BLaER1 (cell line): ENCODE results near the gene MT1HL1.

Experiments
- H3K27ac ChIP-seq: shearing (Covaris generic); formaldehyde crosslinking; 2 replicates; pipeline ENCODE4 v1.8.1; 2022
- H3K27me3 ChIP-seq: shearing (Covaris generic); formaldehyde crosslinking; 2 replicates; pipeline ENCODE4 v1.8.1; 2022
- H3K36me3 ChIP-seq: shearing (Covaris generic); formaldehyde crosslinking; 2 replicates; pipeline ENCODE4 v1.8.1; 2022
- H3K4me1 ChIP-seq: shearing (Covaris generic); formaldehyde crosslinking; 2 replicates; pipeline ENCODE4 v1.8.1; 2022
- H3K4me2 ChIP-seq: shearing (Covaris generic); formaldehyde crosslinking; 2 replicates; pipeline ENCODE4 v1.8.1; 2022
- H3K4me3 ChIP-seq: shearing (Covaris generic); formaldehyde crosslinking; 2 replicates; pipeline ENCODE4 v1.8.1; 2022
- H3K9ac ChIP-seq: shearing (Covaris generic); formaldehyde crosslinking; 2 replicates; pipeline ENCODE4 v1.8.1; 2022
- H3K9me3 ChIP-seq: shearing (Covaris generic); formaldehyde crosslinking; 2 replicates; pipeline ENCODE4 v1.8.1; 2022
- H4K20me1 ChIP-seq: shearing (Covaris generic); formaldehyde crosslinking; 2 replicates; pipeline ENCODE4 v1.8.1; 2022
- Cebpa-rat ChIP-seq: shearing (Covaris generic); IDR thresholded peaks from 2 replicates; pipeline ENCODE4 v1.8.1; 2022

MT1HL1 gene

DNA sequence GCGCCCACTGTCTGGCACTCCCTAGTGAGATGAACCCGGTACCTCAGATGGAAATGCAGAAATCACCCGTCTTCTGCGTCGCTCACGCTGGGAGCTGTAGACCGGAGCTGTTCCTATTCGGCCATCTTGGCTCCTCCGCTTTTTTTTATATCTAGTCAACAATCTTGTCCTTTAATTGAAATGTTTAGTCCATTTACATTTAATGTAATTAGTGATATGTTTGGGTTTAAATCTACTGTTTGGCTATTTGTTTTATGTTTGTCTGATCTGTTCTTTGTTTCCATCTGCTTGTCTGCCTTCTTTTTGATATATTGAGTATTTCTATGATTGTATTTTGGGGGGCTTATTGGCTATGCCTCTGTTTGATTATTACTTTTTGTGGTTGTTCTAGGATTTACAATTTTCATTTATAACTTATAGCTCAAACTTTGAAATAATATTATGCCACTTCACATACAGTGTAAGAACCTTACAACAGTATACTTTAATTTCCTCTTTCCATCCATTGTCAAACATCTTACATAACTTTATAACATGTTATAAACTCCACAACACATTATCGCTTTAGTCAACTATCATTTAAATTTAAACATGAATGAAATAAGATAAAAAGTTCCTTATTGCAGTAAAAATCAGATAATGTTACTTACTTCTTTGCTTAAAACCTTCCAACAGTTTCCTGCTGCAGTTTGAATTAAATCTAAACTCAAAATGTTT lies 21.3 kb upstream of the MT1HL1 start:
- H3K9me3 ChIP-seq, result no peaks in the 10 kb centered on the region
- H3K4me2 ChIP-seq, result no peak overlapping the region
- no peaks in the 10 kb centered on the region for H3K4me1 ChIP-seq
- H3K9ac ChIP-seq, result no peak overlapping the region
- no peak overlapping the region for H3K27ac ChIP-seq
- TF ChIP-seq Cebpa-rat, result no peak
- no peaks in the 10 kb centered on the region for H3K36me3 ChIP-seq
- H3K4me3 ChIP-seq, result no peak overlapping the region
- H4K20me1 ChIP-seq, result no peaks in the 10 kb centered on the region
- H3K27me3 ChIP-seq, result no peaks in the 10 kb centered on the region

DNA sequence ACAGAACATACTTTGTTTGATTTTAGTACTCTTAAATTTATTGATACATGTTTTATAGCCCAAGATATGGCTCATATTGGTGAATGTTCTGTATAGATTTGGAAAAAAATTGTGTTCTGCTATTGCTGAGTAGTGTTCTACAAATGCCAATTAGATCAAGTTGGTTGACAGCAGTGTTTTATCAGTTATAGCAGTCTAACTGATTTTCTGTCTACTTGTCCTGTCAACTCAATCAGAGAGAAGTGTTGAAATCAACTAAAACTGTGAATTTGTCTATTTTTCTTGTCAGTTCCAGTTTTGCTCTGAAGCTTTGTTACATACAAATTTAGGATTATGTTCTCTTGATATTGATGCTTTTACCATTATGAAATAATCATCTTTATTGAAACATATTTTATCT lies 14.7 kb upstream of the MT1HL1 start:
- H3K9me3 ChIP-seq, result no peaks in the 10 kb centered on the region
- H3K4me3 ChIP-seq, result no peak overlapping the region
- H3K4me1 ChIP-seq, result no peaks in the 10 kb centered on the region
- H3K9ac ChIP-seq, result no peak overlapping the region
- H4K20me1 ChIP-seq, result no peaks in the 10 kb centered on the region
- no peak overlapping the region for H3K4me2 ChIP-seq
- no peak for TF ChIP-seq Cebpa-rat
- H3K27me3 ChIP-seq, result no peaks in the 10 kb centered on the region
- H3K27ac ChIP-seq, result no peak overlapping the region
- no peaks in the 10 kb centered on the region for H3K36me3 ChIP-seq

DNA sequence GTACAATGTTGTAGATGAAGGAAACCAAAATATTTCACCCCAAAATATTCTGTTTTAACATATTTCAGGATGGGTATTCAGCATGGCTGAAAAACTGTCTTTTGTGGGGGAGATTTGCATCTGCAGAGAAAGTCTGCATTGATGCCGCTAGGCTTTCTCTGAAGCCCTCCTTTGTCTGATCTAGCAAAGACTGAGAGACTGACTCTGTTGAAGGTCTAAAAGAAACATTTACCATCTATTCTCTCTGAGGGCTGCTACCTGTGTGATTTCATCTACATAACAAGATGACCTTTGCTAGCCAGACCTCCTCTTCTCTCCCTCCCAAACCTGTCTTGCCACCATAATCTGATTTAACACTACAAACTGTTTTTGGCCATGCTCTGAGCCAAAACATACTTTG lies 12.4 kb upstream of the MT1HL1 start:
- H3K27ac ChIP-seq, result no peak overlapping the region
- no peaks in the 10 kb centered on the region for H3K27me3 ChIP-seq
- H3K4me1 ChIP-seq, result no peaks in the 10 kb centered on the region
- H3K4me3 ChIP-seq, result no peak overlapping the region
- H3K36me3 ChIP-seq, result no peaks in the 10 kb centered on the region
- TF ChIP-seq Cebpa-rat, result no peak
- no peak overlapping the region for H3K4me2 ChIP-seq
- H3K9me3 ChIP-seq, result no peaks in the 10 kb centered on the region
- no peak overlapping the region for H3K9ac ChIP-seq
- H4K20me1 ChIP-seq, result no peaks in the 10 kb centered on the region

DNA sequence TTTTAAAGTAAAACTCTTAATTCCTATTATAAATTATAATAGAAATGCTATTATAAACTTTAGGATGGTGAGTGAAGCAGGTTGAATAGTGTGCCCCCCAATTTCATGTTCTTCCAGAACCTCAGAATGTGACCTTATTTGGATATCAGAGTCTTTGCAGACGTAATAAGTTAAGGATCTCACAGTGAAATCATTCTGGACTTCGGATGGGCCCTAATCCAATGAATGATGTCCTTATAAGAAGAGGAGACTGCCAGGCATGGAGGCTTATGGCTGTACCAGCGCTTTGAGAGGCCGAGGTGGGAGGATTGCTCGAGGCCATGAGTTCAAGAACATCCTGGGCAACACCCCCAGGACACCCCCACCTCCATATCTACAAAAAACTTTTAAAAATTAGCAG lies 9.4 kb upstream of the MT1HL1 start:
- Histone ChIP-seq H4K20me1 (no peaks in the 10 kb centered on the region), H3K27me3 (no peaks in the 10 kb centered on the region), H3K9me3 (no peaks in the 10 kb centered on the region), H3K9ac (no peak overlapping the region), H3K4me3 (no peak overlapping the region), H3K4me1 (no peaks in the 10 kb centered on the region), H3K36me3 (no peaks in the 10 kb centered on the region), H3K4me2 (no peak overlapping the region), H3K27ac (no peak overlapping the region)
- no peak for TF ChIP-seq Cebpa-rat

DNA sequence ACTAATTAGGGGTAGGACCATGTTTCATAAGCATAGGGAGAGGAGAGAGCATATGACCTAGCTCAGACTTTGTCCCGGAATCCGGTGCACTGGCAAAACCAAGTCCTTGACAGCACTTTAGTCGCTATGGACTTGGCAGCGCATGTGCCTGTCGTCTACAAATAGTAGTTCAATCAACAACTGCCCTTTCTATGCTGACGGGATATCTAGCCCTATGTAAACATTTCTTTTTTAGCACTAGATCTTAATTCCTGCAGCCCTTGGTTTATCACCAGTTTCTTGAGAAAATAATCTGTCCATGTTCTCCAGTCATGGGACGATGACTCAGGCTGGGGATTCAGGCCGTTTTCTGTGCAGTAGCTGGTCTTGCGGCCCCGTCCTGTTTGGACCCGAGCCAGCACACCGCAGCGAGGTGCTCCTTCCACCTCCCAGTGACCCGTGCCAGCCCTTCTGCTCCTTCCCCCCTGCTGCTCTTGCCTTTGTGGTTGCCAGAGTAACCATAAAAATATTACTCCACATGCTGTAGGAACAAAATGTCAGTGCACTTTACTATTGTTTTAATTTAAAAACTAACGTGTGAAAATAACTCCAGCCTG lies 8.6 kb upstream of the MT1HL1 start:
- no peaks in the 10 kb centered on the region for H3K4me1 ChIP-seq
- H3K27ac ChIP-seq, result no peak overlapping the region
- H3K9ac ChIP-seq, result no peak overlapping the region
- H3K4me2 ChIP-seq, result no peak overlapping the region
- no peaks in the 10 kb centered on the region for H3K9me3 ChIP-seq
- no peak overlapping the region for H3K4me3 ChIP-seq
- no peaks in the 10 kb centered on the region for H3K36me3 ChIP-seq
- no peak for TF ChIP-seq Cebpa-rat
- H4K20me1 ChIP-seq, result no peaks in the 10 kb centered on the region
- H3K27me3 ChIP-seq, result no peaks in the 10 kb centered on the region

DNA sequence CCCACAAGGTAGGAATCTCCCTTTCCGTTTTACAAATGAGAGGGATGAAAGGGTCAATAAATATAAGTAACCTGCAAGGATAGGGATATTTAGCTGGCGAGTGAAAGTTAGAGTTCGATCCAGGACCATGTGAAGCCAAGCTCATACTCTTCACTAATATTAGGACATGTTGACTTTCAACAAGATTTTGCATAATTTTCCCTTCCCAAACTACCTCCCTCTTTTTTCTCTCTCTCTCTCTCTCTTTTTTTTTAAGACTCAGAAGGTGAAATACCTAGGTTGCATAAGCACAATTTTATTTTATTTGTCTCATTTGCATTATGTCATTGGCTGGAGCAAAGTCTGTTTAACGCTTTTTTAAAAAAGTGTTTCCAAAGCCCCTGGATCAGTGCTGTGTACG lies 8.1 kb upstream of the MT1HL1 start:
- no peak overlapping the region for H3K4me3 ChIP-seq
- no peaks in the 10 kb centered on the region for H3K27me3 ChIP-seq
- H3K4me2 ChIP-seq, result no peak overlapping the region

DNA sequence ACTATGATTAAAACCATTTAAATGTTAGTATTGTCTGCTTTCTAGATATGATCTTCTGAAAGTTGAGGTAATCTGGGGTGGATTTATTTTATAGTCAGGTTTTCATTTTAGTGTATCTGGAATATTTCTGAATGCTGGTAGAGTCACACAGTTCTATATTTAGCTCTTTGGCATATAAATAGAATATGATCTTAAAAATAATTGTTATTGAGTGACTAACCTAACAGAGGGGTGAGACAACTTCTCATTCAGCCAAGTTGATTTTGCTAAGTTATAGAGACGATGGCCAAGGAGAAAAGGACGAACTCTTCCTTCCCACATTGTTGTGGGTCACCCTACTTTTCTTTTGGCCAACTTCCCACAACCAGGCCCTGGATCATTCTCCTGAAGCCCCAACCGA lies 7.2 kb upstream of the MT1HL1 start:
- no peak for TF ChIP-seq Cebpa-rat
- no peaks in the 10 kb centered on the region for H3K36me3 ChIP-seq
- no peaks in the 10 kb centered on the region for H3K4me1 ChIP-seq
- no peaks in the 10 kb centered on the region for H3K27me3 ChIP-seq
- no peaks in the 10 kb centered on the region for H4K20me1 ChIP-seq
- no peak overlapping the region for H3K4me3 ChIP-seq
- H3K9me3 ChIP-seq, result no peaks in the 10 kb centered on the region
- no peak overlapping the region for H3K4me2 ChIP-seq
- H3K9ac ChIP-seq, result no peak overlapping the region
- H3K27ac ChIP-seq, result no peak overlapping the region

More for the DNA sequence above, 8.1 kb upstream of the MT1HL1 start:
- Histone ChIP-seq H3K9ac (no peak overlapping the region), H3K9me3 (no peaks in the 10 kb centered on the region), H3K27ac (no peak overlapping the region), H4K20me1 (no peaks in the 10 kb centered on the region), H3K4me1 (no peaks in the 10 kb centered on the region), H3K36me3 (no peaks in the 10 kb centered on the region)
- TF ChIP-seq Cebpa-rat, result no peak

DNA sequence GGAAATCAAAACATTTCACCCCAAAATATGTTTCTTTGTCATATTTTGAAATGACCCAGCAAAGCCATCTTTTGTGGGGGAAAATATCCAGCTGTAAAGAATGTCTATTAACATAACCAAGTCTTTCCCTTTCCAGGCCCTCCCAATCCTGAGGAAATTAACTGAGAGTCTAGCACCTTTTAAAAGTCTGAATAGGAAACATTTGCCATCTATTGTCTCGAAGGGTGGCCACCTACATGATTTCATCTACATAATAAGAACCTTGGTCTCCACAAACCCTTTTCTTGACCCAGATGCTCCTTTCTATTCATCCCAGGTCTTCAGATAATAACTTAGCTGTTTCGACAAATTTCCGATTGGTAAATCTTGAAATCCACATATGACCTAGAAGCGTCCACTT lies 5.4 kb upstream of the MT1HL1 start:
- H3K4me3 ChIP-seq, result no peak overlapping the region
- H3K4me1 ChIP-seq, result no peaks in the 10 kb centered on the region
- no peaks in the 10 kb centered on the region for H3K9me3 ChIP-seq
- H3K9ac ChIP-seq, result no peak overlapping the region
- no peaks in the 10 kb centered on the region for H3K36me3 ChIP-seq
- H3K27me3 ChIP-seq, result no peaks in the 10 kb centered on the region
- no peak overlapping the region for H3K4me2 ChIP-seq
- TF ChIP-seq Cebpa-rat, result no peak
- H3K27ac ChIP-seq, result no peak overlapping the region
- no peaks in the 10 kb centered on the region for H4K20me1 ChIP-seq

DNA sequence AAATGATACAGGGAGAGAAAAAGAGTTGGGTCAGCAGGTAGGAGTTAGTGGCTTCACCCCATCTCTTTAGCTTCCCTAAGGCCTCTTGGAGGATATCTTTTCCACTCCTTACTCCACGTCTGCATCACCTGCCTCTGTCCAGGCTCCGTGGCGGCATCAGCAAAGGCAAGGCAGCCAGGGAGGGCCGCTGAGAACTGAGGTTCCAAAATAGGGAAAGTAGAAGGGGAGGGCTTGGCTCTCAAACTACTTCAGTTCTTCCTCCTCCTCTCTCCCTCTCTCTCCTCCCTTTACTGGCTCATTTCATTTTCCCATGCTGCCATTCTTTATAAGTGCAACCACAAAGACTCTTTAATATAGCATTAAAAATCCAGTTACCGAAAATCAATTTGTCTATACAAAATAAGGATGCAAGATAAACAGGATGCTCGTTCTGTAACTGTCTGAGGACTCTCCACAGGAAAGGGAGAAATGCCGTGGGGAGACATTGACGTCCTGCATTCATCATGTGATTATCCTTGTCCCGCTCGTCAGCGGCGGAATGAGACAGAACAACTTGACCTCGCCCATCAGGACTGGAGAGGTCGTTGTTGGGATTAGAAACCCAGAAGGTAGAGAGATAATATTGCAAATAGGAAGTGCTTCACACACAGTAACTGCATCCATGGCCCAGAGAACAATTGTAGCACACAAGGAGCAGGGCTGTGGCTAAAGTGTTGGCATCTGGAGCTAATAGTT lies 3.1 kb upstream of the MT1HL1 start:
- Histone ChIP-seq H3K9me3 (no peaks in the 10 kb centered on the region), H3K27ac (no peak overlapping the region), H3K36me3 (no peaks in the 10 kb centered on the region), H3K9ac (no peak overlapping the region), H3K4me3 (no peak overlapping the region), H3K4me2 (no peak overlapping the region), H3K27me3 (no peaks in the 10 kb centered on the region), H4K20me1 (no peaks in the 10 kb centered on the region), H3K4me1 (no peaks in the 10 kb centered on the region)
- no peak for TF ChIP-seq Cebpa-rat

DNA sequence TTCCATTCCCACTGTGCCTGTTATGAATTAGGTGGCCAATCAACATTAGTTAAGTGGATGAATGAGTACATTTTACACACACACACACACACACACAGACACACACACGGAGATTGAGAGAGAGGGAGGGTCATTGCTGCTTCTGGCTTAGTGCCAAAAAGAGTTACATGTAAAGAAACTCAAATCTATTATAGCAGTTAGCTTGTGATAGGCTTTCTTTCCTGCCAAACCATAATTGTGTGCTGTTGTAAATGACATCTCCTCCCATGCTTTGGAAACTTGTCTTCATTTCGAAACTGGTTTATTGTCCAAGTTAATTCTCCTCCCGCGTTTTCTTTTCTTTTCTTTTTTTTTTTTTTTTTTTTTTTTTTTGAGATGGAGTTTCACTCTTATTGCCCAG lies 1.4 kb upstream of the MT1HL1 start:
- Histone ChIP-seq H3K27me3 (no peaks in the 10 kb centered on the region), H3K4me3 (no peak overlapping the region), H3K9ac (no peak overlapping the region), H3K36me3 (no peaks in the 10 kb centered on the region), H3K4me1 (no peaks in the 10 kb centered on the region), H4K20me1 (no peaks in the 10 kb centered on the region), H3K4me2 (no peak overlapping the region), H3K27ac (no peak overlapping the region), H3K9me3 (no peaks in the 10 kb centered on the region)
- no peak for TF ChIP-seq Cebpa-rat
